Activated CD4-positive, CD25-positive, alpha-beta regulatory T cell (primary cell): ENCODE results near the gene SPANXN1.
"Not testable (repeated sequence)": the region's sequence is repeated elsewhere in the genome, so short reads cannot be mapped to it uniquely, and the experiment has no call there.

Experiments
- DNase-seq, 4 experiments: peaks; one replicate each; lab custom pipeline; 2025; lab: John Stamatoyannopoulos, UW

SPANXN1 gene, protein sequence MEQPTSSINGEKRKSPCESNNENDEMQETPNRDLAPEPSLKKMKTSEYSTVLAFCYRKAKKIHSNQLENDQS

DNA sequence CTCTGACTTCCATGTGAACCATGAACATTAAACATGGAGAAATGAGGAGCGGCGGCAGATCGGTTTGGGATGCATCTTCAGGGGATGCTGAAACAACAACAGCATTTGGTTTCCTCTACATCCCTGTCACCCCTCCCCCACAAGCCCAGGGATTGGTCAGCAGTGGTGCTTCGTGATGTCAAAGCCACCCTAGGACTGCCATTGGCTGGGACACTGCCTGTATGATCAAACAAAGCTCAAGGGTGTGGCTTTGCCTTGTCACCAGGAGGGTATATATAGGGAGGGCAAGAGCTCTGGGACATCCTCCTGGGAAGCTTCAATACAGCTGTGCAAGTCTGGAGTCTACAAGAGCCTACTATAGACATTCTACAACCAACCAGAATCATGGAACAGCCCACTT, at the start of gene SPANXN1:
Gene SPANXN1, plus strand, starts transcription at position 301 of the 400 bp plus-strand sequence. Its CDS starts 84 bp downstream, at position 385.
- DNase-seq, result not testable (repeated sequence)

GRCh38 chrX:145199078-145199477, 48.2 kb upstream of the SPANXN1 start:
- DNase-seq, result no peak

GRCh38 chrX:145213504-145213903, 33.8 kb upstream of the SPANXN1 start:
- no peak for DNase-seq

DNA sequence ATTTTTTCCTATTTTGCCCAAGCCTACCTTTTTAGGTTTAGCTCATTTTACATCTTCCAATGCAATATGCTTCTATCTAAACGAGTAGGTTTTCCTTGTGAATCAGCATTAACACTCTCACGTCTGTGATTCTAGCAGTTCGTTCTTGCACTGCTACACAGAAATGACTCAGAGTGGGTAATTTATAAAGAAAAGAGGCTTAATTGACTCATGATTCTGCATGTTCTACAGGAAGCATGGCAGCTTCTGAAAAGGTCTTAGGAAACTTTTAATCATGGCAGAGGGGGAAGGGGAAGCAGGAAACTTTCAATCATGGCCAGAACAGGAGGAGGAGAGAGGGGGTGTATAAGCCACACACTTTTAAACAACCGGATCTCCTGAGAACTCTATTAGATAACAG, 44.9 kb downstream of the SPANXN1 start:
- DNase-seq, result no peak
